ENCODE data around the gene C1orf21. TPM values are rescaled to one million over a fixed set of nuclear protein-coding genes. Genes with fewer than 3 reads are reported as not detected.

The C1orf21 gene
- total and polyA plus RNA-seq, 2 of the 4 experiments (the other 2 are of a cell fraction) = 6.4 to 9.9 TPM

- no peak overlapping the region for H2BK20ac ChIP-seq (ENCODE audit: low read depth, low read length)
- no peaks in the 10 kb centered on the region for H3K9me3 ChIP-seq (ENCODE audit: control insufficient read depth, insufficient read depth, low read length)
- no peak overlapping the region for H3K4me2 ChIP-seq (ENCODE audit: low read depth, low read length)
- H3K9ac ChIP-seq (ENCODE audit: low read depth, low read length) = no peak overlapping the region
- H3K4me3 ChIP-seq (ENCODE audit: insufficient read depth, low read depth, low read length) = no peak overlapping the region
- no peak overlapping the region for H3K14ac ChIP-seq (replicated peaks; ENCODE audit: low read depth, low read length)
- H2BK5ac ChIP-seq (ENCODE audit: low read depth, low read length, poor library complexity, severe bottlenecking) = no peak overlapping the region
- no peak overlapping the region for H3K27ac ChIP-seq (ENCODE audit: insufficient read depth, low read length)
- no peak overlapping the region for H2AFZ ChIP-seq (replicated peaks; ENCODE audit: low read length, poor library complexity)
- no peak overlapping the region for H3K18ac ChIP-seq (ENCODE audit: low read depth, low read length)
- H3K4me1 ChIP-seq (ENCODE audit: control insufficient read depth, insufficient read depth, low read length) = peaks cover 1% of the 10 kb centered on the region; the same call in 1 of the 2 replicates
- H3K9me1 ChIP-seq (ENCODE audit: insufficient read depth, low read length) = no peaks in the 10 kb centered on the region
- WGBS, 2 experiments (ENCODE audit: extremely low coverage in 2 of 2, insufficient read length in 1 of 2) = 100% methylated on average over 1 of the region's 4 CpGs; no CpG with 5 or more reads in 1 of the 2 experiments
- no peak overlapping the region for H4K5ac ChIP-seq (ENCODE audit: low read depth, low read length)
- ChIA-PET CTCF (interaction anchor here (0.8 to 1.0 kb wide), 3 partner anchors 21 to 150 kb away, joined by 3 read pairs; no protein-coding TSS in a partner anchor), POLR2A (ENCODE audit: unreplicated experiment) (no interaction called here)
- H4K8ac ChIP-seq (ENCODE audit: low read depth in 2 of 2, low read length in 2 of 2) = peak overlapping the region in 1 of 2 experiments; percentile 22; a peak in 1 of 4 replicates
- H2AK9ac ChIP-seq (replicated peaks; ENCODE audit: low read depth, low read length, poor library complexity) = no peak overlapping the region
- no TSS peak for BruUV-seq (replicated peaks)
- no peak overlapping the region for H2BK120ac ChIP-seq (ENCODE audit: low read depth, low read length)
- TF ChIP-seq RCOR1 (IDR thresholded peaks at IDR 0.05; ENCODE audit: insufficient replicate concordance, low read length) (peak; percentile 34), SMC3 (IDR thresholded peaks at IDR 0.05; ENCODE audit: low read depth, low read length) (no peak), CEBPB (IDR thresholded peaks at IDR 0.05; ENCODE audit: low read depth, low read length) (no peak), NFE2L2 (IDR thresholded peaks at IDR 0.05; ENCODE audit: low read depth, low read length) (peak; percentile 64; the same call in 1 of the 2 replicates), MXI1 (IDR thresholded peaks at IDR 0.05; ENCODE audit: borderline replicate concordance, low read depth, low read length) (no peak)
- H3K79me1 ChIP-seq (ENCODE audit: low read depth in 1 of 2, low read length in 2 of 2) = no peaks in the 10 kb centered on the region
- H2BK15ac ChIP-seq (ENCODE audit: low read depth, low read length) = no peak overlapping the region
- in situ Hi-C loops (cut with MboI; ENCODE audit: low sequenced_read_pairs) = no loop called here
- peak overlapping the region; percentile 1; the same call in 1 of the 2 replicates for H3K4ac ChIP-seq (ENCODE audit: low read depth, low read length)
- H2AK5ac ChIP-seq (ENCODE audit: low read depth, low read length) = no peak overlapping the region
- DNase-seq (peak; percentile 71), ATAC-seq (ENCODE audit: low read depth) (peak; percentile 88)
- H3K56ac ChIP-seq (ENCODE audit: extremely low read depth, insufficient read depth, low read length) = no peak overlapping the region
- no peaks in the 10 kb centered on the region for H4K20me1 ChIP-seq (ENCODE audit: insufficient read depth, low read length)
- intact Hi-C loops (cut with micrococcal nuclease) = no loop called here
- no peak overlapping the region for H3K23ac ChIP-seq (ENCODE audit: low read depth, low read length)
- H3K27me3 ChIP-seq (ENCODE audit: control insufficient read depth, insufficient read depth, low read length) = no peaks in the 10 kb centered on the region
- H4K91ac ChIP-seq (ENCODE audit: insufficient read depth, low read depth, low read length) = no peak overlapping the region
- dilution Hi-C loops (cut with HindIII; ENCODE audit: low sequenced_read_pairs, unreplicated experiment) = no loop called here
- H3K36me3 ChIP-seq (ENCODE audit: control insufficient read depth, insufficient read depth, low read length) = no peaks in the 10 kb centered on the region
Measured at GRCh38 chr1:184513966-184514365, 127.1 kb downstream of the C1orf21 start.
